Urothelium cell line (cell line): ENCODE measurements around the gene LBHD2.

Source experiments
- DNase-seq: peaks from one replicate; pipeline ENCODE4 v3.0.0; 2011; ENCODE audit warnings: low spot score, mixed read lengths
- FAIRE-seq: peaks from 2 replicates; lab custom pipeline; 2011; peaks lifted over from hg19 to GRCh38; lab: Jason Lieb, UNC

Gene LBHD2

GRCh38 chr14:103129301-103130016, 45.4 kb downstream of the LBHD2 start:
- DNase-seq, result no peak
- FAIRE-seq, result no peak

GRCh38 chr14:103130017-103130764, 46.2 kb downstream of the LBHD2 start:
- FAIRE-seq (no peak), DNase-seq (no peak)

GRCh38 chr14:103130965-103131364, 47.0 kb downstream of the LBHD2 start:
- DNase-seq, result no peak
- no peak for FAIRE-seq

- DNase-seq (no peak), FAIRE-seq (no peak)
Observed at GRCh38 chr14:103131580-103131979, 47.6 kb downstream of the LBHD2 start.

GRCh38 chr14:103132381-103133209, 48.6 kb downstream of the LBHD2 start:
- FAIRE-seq (peak; percentile 72), DNase-seq (no peak)

GRCh38 chr14:103133210-103134140, 49.5 kb downstream of the LBHD2 start:
- no peak for FAIRE-seq
- DNase-seq, result no peak

- FAIRE-seq, result no peak
Observed at GRCh38 chr14:103134405-103134804, 50.4 kb downstream of the LBHD2 start.

GRCh38 chr14:103134919-103135318, 50.9 kb downstream of the LBHD2 start:
- no peak for DNase-seq
- FAIRE-seq, result no peak

More at GRCh38 chr14:103134405-103134804, 50.4 kb downstream of the LBHD2 start:
- DNase-seq, result no peak

- DNase-seq (no peak), FAIRE-seq (no peak)
Observed at GRCh38 chr14:103135333-103136260, 51.6 kb downstream of the LBHD2 start.

GRCh38 chr14:103136388-103137271, 52.6 kb downstream of the LBHD2 start:
- DNase-seq, result peak; percentile 73

GRCh38 chr14:103137689-103138300, 53.8 kb downstream of the LBHD2 start:
- DNase-seq, result no peak
- no peak for FAIRE-seq

More at GRCh38 chr14:103136388-103137271, 52.6 kb downstream of the LBHD2 start:
- FAIRE-seq, result no peak

- no peak for FAIRE-seq
- no peak for DNase-seq
Observed at GRCh38 chr14:103138301-103139131, 54.5 kb downstream of the LBHD2 start.

GRCh38 chr14:103139132-103140025, 55.4 kb downstream of the LBHD2 start:
- FAIRE-seq (no peak), DNase-seq (no peak)
